AG20443 (cell line): ENCODE results near the gene GDF10.

Experiments used
- DNase-seq: peaks from one replicate; pipeline ENCODE4 v3.0.0; 2012; ENCODE audit warnings: low spot score, mixed read lengths

The GDF10 gene

DNA sequence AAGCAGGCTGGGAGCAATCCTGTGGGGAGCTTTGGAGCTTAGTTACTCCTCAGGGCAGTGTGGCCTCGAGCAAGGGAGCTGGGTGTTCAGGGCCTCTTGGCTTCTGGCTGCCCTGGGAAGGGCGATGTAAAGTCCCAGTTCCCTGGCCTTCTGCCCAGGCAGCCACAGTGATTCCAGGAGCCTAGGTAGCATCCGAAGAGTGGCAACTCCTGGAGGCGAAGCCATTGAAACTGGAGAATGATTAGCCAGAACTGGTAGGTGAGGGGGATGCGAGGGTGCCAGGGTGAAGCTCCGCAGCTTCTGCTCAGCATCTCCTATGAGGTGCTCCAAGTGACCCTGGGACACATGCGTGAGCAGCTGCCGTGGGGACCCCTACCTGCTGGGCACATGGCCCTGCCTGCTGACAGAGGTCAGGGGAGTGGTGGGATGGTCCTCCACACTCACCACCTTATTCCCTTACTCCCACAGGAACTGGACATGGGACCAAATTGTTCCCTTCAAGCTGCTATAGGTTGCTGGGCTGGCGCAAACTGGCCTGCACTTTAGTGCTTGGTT, 14.5 kb downstream of the GDF10 start:
- DNase-seq: no peak

GRCh38 chr10:47315421-47315820, 15.4 kb downstream of the GDF10 start:
- DNase-seq: no peak

DNA sequence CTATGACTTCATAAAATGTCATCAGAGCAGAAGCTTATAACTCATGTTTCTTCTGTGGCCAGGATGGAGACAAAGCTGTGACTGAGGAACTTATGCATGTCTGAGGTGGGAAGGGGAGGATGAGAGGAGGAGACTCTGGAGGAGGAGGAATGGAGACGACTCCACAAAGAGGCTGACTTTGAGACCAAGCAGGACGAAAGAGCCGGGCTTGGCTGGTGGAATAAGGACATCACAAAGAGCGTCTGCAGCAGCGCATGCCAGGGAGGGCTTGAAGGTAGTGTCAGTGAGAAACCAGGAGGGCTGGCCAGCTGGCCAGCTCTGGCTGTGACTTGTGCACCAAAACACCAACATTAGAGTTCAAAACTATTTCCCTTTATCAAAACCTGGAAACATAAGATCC, 16.1 kb downstream of the GDF10 start:
- no peak for DNase-seq

- DNase-seq: no peak
Measured at GRCh38 chr10:47317251-47317650, 17.3 kb downstream of the GDF10 start.

GRCh38 chr10:47318706-47319105, 18.7 kb downstream of the GDF10 start:
- DNase-seq: no peak

GRCh38 chr10:47319784-47320183, 19.8 kb downstream of the GDF10 start:
- no peak for DNase-seq

DNA sequence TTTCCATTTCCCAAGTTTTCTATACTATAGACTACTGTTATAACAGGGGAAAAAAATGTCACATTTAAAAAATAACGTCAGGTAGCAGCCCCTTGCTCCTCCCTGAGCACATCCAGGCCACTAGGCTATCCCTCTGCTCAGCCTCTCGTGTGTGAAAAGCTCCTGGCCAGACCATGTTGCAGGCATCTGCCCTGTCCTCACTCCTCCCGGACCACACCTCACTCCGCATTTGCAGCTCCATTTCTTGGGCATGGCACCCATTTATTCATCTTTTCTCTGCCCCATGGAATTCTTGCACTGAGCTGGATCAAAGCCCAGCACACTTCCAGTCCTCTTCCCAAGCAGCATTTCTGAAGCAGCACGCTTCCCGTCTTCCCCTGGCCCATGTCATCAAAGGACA, 20.8 kb downstream of the GDF10 start:
- no peak for DNase-seq

DNA sequence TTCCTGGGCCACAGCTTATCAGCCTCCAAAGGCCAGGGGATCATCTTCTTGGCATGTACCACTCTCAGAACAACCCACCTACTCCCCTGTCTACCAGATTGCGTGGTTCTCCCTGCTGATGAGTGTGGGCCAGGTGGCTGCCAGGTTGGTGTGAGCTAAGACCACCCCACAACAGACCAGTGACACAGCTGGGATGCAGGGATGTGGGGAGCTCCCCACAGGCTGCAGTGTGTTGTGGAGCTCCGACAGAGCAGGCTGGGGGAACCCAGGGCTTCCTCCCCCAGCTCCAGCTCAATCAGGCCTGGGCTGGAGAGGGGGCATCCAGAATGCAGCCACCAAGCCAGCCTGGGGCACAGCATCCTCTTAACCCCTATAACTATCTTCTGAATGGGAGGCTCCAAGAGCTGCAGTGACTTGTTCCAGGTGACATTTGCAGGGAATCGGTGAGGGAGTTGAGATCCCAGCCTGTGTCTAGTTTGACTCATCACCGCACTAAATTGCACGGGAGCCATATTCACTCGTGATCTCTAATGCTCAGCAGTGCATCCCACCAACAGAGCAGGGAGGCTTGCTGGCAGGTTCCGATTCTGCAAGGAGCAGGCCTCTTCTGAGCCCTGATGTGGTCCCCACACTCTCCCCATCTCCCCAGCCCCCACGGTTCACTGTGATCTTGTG, 21.7 kb downstream of the GDF10 start:
- no peak for DNase-seq

DNA sequence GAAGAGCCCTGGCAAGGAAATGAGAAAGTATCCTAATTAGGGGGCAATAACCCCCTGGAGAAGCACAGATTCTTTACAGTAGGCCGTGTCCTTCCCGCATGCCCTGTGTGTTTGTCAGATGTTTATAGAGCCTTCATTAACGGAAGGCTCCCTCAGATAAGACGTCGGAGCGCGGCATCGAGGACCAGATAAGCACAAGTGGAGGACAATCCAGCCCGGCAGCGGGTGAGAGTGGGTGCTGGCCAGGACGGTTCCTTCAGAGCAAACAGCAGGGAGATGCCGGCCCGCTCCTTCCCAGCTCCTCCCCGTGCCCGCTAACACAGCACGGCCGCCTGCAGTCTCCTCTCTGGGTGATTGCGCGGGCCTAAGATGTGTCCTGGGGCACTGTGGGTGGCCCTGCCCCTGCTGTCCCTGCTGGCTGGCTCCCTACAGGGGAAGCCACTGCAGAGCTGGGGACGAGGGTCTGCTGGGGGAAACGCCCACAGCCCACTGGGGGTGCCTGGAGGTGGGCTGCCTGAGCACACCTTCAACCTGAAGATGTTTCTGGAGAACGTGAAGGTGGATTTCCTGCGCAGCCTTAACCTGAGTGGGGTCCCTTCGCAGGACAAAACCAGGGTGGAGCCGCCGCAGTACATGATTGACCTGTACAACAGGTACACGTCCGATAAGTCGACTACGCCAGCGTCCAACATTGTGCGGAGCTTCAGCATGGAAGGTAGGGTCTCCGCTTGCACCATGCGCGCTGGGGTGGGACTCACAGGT, 22.5 kb downstream of the GDF10 start, which contains the start of gene GDF2:
TSS of gene GDF2 (plus strand) at position 155 of the 762 bp plus-strand sequence. CDS start at position 370, 215 bp downstream.
- DNase-seq: no peak

DNA sequence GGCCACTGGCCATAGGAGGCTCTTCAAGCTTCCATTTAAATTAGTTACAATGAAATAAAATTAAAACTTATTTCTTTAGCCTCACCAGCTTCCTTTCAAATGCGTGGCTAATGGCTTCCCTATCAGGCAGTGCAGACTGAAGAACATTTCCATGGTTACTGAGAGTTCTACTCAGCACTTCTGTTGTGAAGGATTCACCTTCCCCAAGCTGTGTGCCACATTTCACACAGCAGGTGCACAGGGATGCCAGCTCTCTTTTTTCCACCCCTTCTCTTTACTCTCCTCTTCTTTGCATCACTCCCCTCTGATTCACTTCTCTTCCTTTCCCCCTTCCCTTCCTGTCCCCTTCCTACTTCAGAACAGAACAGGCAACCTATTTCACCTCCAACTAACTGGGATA, 23.1 kb downstream of the GDF10 start:
- no peak for DNase-seq

DNA sequence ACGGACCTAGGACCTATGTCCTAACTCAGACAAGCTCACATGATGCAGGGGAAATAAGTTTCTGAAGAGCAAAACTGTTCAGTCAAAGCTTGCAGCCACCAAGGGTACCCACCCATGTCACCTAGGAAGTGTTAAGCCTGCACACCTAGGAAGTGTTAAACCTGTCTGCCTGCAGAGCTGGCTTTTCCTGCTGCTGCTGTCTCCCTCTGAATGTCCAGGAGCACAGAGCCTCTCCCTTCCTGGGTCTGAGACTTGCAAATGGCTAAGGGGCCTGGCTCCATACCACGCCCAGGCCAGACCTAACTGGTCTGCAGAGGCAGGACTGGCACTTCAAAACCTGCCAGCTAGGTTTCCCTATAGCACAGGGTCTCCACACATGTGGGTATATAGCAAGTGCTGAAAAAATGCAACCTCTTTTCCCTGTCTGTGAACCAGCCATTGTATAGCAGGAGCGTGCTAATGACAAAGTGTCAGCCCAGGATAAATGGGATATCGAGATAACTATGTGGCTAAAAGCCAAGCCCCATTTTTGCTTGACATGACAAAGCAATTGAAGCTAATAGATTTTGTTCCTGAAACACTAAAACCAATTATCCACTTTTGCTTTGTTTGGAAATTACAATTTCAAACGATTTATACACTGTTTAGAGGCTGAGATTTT, 23.8 kb downstream of the GDF10 start:
- DNase-seq: no peak

DNA sequence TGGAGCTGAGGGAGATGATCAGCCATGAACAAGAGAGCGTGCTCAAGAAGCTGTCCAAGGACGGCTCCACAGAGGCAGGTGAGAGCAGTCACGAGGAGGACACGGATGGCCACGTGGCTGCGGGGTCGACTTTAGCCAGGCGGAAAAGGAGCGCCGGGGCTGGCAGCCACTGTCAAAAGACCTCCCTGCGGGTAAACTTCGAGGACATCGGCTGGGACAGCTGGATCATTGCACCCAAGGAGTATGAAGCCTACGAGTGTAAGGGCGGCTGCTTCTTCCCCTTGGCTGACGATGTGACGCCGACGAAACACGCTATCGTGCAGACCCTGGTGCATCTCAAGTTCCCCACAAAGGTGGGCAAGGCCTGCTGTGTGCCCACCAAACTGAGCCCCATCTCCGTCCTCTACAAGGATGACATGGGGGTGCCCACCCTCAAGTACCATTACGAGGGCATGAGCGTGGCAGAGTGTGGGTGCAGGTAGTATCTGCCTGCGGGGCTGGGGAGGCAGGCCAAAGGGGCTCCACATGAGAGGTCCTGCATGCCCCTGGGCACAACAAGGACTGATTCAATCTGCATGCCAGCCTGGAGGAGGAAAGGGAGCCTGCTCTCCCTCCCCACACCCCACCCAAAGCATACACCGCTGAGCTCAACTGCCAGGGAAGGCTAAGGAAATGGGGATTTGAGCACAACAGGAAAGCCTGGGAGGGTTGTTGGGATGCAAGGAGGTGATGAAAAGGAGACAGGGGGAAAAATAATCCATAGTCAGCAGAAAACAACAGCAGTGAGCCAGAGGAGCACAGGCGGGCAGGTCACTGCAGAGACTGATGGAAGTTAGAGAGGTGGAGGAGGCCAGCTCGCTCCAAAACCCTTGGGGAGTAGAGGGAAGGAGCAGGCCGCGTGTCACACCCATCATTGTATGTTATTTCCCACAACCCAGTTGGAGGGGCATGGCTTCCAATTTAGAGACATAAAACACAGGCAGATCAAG, 25.6 kb downstream of the GDF10 start:
- DNase-seq: no peak

DNA sequence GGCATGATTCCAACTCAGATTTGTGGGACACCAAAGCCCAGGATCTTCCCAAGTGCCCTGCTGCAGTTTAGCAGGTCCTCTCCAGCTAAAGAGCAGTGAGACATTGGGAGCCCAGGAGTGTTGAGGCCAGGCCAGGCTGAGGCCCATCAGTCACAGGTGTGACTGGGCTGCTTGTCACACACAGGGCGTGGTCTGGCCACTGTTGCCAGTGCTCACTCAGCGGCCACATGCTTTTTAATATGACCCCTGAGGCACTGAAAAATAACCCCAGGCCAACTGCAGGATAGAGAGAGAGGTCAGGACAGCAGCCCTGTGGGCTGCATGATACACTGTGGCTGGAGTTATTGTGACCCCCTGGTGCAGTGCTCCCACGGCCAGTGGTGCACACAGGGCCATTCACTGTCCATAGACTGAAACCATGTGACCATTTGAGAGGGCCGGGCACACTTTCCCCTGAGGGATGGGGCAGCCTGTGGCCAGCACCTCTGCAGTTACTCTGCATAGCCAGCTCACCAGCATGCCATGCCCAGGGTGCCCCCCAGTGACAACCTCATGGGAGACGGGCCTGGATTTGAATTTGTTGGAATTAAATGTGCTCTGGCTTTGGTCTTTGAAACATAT, 26.4 kb downstream of the GDF10 start:
- no peak for DNase-seq

DNA sequence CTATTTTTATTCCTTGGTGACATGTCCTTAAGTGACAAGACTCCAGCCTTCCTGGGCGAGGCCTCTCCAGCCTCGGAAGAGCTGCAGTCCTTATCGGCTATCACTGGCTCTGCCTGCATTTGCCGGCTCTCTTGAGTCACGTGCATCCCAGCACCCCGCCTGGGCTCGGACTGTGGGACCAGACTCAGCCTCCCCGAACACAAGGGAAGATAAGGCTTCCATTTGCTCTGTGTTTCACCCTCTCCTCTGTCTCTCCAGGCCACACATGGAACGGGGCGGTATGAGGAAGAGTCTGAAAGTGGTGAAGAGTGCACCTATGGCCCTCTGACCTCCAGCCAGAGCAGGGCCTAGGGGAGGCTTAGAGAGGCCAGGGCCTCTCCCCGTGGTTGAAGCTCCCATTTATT, 26.9 kb downstream of the GDF10 start:
- DNase-seq: no peak

DNA sequence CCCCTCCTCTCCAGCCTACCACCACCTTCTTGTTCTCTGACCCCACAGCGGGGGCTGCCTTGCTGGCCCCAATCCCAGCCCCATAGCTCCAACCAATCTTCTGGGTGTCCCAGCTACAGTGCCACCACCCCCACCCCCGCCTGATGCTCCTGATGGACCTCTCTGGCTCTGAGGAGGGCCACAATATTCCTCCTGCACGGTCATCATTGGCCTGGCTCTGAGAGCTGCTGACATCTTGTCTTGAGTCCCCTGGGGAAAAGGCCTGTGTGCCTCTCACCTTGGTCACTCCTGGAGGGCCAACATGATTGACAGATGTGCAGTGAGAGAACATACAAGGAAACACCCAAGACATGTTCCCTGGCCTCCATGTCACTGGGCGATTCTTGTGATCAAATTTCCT, 29.9 kb downstream of the GDF10 start:
- DNase-seq: no peak

DNA sequence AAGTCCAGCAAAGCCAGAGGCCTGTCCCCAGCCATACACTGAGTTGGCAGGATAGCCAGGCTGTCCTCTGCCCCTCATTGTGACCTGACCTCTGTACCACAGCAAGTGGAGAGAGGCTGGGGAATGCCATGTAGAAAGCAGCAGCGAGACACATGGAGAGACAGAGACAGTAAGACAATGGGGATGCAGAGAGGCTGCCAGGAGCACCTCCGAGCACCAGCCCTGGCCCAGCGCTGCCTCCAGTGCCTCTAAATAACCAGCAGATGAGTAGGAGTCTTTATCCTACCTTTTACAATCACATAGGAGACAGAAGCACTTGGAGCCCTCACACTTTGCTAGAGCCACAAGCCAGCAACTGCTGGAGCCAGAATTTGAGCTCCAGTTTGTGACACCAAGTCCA, 30.4 kb downstream of the GDF10 start:
- DNase-seq: no peak

DNA sequence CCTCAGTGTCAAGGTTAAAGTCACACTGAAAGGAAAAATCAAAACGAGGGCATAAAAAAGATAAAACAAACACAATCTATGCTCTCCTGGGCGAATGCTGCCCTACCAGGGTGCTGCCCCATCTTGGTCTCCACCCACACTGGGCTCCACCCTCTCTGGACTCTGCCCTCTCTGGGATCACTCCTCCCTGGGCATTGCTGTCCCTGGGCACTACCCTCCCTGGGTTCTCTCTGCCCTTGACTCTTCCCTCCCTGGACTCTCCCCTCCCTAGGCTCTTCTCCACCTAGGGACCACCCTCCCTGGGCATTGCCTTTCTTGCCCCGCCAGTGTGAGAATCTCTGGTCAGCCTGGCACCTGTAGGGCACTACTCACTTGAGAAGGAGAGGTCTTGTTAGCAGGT, 30.8 kb downstream of the GDF10 start:
- no peak for DNase-seq

DNA sequence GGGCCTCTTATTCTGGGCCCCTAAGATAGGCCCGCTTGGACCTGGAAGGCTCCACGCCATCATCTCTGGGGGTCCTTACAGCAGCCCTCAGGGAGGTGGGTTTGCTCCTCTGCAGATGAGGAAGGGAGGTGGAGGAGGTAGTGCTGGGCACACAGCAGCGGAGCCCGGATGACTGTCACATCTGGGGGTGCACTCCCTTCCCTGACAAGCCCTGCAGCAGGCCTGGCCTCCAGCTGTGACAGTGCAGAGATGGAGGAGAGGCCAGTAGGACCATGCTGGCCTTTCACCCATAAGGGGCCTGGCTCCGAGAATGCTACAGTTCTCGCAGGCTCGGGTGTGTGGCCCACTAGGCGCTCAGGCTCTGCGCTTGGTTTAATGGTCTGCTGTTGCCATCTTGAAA, 31.5 kb downstream of the GDF10 start:
- DNase-seq: no peak

- DNase-seq: no peak
Measured at GRCh38 chr10:47331954-47332353, 32.0 kb downstream of the GDF10 start.

DNA sequence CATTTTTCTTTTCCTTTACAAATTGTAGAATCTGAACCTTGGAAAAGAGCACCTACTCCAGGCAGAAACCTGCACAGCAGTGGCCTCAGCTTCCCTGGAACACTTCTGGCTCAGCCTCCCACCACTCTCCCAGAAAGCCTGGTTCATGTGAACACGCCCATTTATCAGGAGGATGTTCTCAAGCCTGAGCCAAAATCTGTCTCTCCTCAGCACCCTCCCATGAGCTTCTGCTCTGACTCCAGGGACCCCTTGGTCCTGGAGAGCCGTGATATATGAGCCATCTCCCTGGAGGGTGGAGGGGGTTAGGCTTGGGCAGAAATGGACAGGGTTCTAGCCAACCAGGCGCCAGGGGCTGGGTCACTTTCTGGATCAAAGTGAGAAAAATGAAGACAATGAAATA, 32.4 kb downstream of the GDF10 start:
- DNase-seq: no peak

GRCh38 chr10:47332946-47333345, 32.9 kb downstream of the GDF10 start:
- DNase-seq: no peak
